GM21447 (cell line): ENCODE data around the gene PRKD1.

Experiments
- ATAC-seq: cut with Tn5 transposase; IDR thresholded peaks from one replicate; pipeline ENCODE4 v1.9.1; 2021; ENCODE audit not compliant: unreplicated experiment

The PRKD1 gene

DNA sequence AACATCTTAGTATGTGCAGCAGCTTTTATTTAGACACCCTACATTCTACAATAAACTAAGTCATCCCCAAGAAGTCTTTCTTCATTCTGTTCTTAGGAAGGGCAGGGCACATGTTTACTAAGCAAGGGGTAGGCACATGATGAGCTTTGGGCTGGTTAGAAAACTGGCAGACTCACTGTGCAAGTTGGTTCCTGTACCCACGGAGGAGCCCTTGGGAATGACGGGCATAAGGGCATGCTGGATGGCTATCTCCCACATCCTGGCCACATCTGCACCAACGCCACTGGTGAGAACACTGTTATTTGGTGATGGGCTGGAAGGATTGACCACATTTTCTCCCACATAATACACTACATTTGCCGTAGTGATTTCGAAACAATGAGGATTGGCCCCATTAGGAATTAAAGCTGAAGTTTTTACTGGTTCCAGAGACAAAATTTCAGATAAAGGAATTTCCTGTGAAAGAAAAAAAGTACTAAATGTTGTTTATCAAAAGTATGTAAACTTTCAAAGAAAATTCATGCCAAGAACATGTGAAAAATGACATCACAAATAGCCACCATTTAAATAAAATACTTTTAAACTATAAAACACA is 297.0 kb downstream of the PRKD1 start:
- ATAC-seq: no peak

DNA sequence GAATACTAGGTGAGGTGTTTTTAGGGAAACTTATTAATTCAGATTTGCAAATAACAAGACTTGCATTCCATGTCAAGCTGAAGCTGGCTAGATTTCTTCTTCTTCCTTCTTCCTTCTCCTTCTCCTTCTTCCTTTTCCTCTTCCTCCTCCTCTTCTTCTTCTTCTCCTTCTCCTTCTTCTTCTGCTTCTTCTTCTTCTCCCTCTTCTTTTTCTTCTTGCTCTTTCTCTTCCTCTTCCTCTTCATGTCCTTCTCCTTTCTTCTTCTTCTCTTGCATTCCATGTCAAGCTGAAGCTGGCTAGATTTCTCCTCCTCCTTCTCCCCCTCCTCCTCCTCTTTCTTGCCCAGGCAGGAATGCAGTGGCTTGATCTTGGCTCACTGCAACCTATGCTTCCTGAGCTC is 297.8 kb downstream of the PRKD1 start:
- ATAC-seq: no peak

DNA sequence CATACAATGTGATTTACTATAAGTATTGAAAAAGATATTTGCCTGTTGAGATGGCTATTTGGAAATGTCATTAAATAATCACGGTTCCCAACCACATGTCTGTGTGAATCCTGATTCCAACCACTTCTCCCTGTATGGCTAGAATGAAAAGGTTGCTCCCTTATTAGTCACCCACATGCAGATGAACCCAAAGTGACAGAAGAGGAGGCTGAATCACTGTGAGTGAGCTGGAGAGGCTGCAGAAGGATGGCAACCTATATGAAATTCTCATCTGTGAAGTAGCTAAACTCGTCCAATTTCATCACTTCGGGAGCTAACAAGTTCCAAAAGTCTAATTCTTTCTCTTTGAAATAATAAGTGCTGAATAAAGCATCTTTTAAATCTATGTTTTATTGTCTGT is 300.5 kb downstream of the PRKD1 start:
- ATAC-seq: no peak

DNA sequence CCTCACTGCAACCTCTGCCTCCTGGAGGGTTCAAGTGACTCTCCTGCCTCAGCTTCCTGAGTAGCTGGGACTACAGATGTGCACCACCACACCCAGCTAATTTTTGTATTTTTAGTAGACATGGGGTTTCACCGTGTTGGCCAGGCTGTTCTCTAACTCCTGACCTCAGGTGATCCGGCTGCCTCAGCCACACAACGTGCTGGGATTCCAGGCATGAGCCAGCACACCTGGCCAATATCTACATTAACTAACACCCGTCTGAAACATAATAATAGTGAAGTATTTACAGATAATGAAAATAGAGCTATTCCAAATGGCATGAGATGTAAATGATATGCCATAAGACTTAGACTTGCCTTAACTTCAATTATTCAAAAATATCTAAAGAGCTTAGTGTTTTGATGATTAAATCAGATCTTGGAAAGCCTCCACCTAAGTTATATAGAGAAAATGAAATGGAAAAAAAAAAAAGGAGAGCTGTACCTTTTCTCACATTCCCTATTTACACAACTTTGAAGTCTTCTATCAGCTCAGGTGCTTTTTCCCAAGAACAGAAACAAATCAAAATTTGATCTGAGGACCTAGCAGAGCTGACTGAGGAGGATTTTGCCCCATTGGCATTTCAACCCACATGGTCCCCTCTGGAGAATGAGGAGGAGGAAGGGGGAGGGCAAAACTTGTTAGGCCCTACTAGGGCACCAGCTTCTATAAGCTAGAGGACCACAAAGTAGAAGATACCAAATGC is 309.2 kb downstream of the PRKD1 start:
- no peak for ATAC-seq

DNA sequence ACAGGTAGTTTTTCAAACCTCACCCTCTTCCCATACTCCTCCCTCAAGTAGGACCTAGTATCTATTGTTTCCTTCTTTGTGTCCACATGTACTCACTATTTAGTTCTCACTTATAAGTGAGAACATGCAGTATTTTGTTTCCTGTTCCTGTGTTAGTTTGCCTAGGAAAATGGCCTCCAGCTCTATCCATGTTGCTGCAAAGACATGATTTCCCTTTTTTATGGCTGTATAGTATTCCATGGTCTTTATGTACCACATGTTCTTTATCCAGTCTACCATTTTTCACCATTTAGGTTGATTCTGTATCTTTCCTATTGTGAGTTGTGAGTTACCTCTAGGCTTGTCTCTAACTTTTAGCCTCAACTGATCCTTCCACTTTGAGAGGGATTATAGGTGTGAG is 310.7 kb downstream of the PRKD1 start:
- ATAC-seq: no peak

DNA sequence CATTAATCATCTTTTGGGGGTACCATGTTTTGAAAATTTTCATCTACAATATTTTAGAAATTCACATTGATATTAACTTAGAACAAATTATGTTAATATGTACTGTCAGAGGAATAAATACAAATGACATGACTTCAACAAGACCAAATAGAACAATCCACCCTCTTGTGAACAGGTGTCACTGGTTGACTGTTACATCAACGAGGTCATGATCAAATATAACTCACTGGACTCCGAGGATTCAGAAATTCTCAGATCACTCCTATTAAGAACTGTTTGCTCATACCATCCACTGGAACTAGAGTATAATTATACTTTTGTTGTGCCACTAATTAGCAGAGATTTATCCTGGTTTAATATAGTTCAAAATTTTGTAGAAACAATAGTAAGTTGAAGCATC is 318.8 kb downstream of the PRKD1 start:
- no peak for ATAC-seq

DNA sequence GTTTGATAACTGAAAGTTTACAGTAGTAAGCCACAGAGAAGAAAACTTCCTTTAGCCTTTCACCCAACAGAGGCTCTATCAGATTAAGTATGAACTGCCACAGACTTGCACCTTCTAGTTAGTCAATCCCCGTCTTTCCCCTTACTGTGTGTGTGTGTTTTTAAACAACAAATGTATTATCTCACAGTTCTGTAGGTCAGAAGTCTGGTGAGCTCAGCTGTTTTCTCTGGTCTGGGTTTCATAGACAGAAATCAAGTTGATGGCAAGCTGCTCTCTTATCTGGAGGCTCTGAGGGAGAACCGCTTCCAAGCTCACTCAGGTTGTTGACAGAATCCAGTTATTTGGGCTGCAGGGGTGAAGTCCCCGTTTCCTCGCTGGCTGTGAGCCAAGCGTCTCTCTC is 320.5 kb downstream of the PRKD1 start:
- no peak for ATAC-seq

DNA sequence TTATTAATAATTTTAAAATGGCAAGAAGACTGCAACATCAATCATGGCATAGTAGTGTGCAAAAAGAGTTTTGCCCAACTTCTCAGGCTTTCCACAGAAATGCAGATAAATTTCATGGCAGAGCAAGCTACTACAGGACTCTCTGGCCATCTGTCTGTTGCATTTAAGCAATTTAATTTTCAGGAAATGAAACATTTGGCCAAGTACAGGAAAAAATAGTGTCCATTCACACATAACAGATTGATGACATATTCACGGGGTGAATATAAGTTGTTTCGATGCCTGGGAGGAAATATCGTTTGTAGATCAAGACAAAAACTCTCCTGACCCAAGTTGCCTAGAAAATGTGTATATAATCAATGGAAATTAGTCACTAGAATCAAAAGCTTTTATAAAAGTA is 324.0 kb downstream of the PRKD1 start:
- no peak for ATAC-seq

DNA sequence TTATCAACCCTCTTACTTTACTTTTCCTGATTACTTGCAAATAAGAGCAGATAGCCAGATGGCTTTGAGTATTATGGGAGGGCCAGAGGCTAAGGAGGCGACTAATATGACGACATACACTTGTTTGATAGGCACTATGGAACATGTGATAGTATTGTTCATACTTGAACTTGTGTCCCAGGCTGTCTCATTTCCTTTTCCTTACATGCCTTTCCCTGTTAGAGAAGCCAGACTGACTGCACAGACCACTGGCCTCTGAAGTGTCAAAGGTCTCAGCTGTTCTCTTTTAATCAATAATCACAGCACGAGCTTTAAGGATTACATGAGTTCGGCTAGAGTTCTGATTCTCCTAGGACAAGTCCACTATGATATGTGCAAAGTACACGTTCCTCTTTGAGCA is 326.0 kb downstream of the PRKD1 start:
- no peak for ATAC-seq

DNA sequence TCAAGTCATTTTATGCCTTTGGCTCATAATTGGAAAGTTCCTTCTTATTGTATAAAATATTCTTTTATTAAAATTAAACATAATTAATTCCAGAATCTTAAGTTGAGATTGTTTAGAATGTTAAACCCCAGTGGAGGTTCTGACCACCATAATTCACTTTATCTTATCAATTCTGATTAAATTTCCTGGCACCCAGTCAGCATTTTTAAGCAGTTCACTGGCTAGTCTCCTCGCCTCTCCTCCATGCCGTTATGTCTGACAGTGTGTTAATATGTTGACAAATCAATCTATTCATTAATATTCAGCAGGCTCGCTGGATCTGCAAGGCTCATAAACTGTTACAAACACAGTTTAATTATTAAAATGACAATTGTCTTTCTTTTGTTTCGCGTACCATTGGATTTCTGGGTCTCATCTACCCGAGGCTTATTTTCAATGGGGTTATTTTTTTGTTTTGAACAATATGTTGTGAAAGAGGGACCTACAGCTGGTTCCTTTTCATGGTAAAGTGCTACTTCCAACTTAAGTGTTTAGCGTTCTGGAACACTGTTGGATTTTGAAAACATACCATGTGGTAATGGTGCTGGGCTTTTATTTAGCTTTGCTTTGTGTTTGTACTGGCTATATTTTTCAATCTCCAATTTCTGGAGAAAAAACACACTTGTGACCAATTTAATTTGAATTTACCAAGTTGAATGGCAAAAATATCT is 339.7 kb downstream of the PRKD1 start:
- ATAC-seq: no peak

DNA sequence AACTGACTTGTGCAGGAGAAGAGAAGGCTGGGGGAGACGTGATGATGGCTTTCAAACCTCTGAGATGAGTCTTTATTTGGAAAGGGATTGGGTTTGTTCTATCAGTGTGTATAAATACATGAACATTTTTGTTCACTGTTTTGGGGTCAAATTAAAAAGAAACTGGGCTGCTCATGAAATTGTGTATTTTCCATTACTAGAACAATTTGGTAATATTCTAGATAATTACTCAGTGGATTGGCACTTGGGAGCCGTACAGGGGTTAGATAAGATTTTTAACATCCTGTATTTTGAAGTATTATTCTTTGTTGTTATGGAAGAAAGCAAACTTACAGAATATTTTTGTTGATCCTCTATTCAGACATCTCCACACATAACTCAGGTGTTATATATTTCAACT is 340.6 kb downstream of the PRKD1 start:
- ATAC-seq: no peak

DNA sequence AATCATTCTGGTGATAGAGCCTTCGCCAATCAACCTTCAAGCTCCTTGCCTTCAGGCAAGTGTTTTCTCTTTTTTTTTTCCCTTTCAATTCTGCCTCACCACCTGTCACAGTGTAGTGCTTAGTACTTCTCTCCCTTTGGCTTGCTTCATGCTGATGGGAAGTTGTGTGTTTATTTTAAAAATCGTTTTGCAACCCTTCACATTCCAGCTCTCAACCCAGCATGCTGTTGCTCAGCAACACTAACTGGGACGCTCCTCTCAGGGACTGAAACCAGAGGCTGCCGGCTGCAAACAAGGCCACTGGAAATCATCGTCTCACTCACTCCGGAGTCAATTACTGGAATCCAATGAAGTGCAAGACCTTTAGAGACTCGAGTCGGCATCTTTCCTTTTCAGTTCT is 342.7 kb downstream of the PRKD1 start:
- ATAC-seq: no peak

DNA sequence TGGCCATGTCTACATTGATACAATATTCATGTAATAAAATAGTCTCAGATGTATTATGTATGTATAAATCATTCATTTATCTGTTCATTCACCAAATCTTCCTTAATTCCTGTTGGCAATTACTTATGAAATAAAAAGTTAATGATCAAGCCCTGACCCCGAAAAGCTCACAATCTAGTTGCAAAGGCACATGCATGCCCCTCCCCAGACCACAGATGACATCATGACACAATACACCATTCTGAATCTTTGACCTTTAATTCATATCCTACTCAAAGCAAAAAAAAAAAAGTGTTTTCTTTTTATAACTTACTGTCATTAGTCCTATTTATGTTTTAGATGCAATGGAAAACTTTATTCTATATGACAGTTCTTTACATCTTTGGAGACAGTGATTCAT is 346.9 kb downstream of the PRKD1 start:
- no peak for ATAC-seq

DNA sequence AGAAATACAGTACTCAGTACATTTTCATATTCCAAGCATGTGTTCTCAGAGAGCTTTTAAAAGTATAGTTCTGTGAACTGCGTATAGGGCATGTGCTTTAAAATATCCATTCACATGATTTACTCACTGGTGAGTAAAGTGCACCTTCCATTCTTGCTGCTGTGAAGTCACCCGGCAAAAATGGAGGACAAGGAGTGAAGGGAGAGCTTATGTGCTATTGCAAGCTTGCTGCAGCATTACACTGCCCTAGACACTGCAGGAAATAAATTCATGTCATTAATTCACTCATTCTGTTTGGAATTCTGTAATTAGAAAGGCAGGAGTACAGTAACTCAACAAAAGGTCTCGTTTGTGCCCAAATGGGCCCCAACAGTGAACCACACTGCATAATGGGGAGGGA is 347.8 kb downstream of the PRKD1 start:
- ATAC-seq: no peak

DNA sequence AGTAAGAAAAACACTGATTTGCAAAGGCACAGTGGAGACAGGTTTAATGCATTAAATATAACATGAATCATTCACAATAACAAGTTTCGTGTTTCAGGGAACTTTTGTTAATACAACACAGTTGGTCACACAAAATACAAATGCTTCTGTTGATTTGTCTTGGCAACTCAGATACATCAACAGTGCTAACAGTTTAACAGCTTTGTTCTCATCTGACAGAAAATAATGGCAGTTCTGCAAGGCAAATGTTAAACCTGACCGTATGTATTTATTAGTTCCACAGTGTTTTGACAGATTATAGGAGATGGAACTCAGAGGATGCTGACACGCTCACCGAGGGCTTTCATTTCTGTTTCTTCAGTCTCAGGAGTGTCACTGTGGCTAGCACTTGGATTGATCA is 350.7 kb downstream of the PRKD1 start:
- no peak for ATAC-seq

DNA sequence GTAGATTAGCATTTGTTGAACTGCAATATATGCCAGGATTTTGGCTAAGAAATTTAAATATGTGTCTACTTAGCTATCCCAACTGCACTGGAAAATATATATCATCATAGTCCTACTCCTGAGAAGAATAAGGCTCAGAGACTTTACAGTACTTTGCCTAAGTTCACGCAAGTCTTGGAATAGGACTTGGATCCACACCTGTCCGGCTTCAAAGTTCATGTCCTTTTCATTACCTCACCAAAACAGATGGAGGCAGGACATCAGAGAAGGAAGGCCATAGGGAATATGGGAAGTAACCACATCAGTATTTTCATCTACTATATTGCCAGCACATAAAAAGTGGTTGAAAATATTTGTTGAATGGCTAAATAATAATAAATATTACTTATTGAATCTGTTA is 358.5 kb downstream of the PRKD1 start:
- ATAC-seq: no peak

DNA sequence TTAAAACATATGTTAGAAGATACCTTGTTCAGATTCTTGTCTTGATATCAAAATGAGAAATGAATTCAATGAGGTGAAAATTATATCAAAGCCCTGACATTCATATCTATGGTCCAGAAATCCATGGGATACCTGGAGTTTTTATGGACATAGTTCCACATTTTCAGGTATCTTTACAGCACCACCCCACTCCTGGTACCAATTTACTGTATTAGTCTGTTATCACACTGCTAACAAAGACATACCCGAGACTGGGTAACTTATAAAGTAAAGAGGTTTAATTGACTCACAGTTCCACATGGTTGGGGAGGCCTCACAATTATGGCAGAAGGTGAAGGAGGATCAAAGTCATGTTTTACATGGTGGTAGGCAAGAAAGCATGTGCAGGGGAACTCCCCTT is 361.5 kb downstream of the PRKD1 start:
- ATAC-seq: no peak

DNA sequence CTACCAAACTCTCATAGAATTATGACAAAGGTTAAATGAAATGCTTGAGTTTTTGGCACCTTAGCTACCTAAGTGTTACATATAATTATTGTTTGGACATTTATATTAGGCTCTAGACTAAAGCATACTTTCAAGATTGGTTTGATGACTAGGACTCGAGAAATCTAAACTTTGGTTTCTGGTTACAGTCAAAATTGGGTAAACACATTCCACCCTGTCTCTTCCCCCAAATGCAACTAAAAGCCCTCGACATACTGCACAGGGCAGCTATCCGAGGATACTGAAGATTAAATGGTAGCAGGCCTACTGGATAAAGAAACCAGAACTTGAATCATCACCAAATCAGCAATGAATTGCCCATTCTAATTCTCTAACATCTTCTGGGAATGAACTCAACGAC is 369.1 kb downstream of the PRKD1 start:
- no peak for ATAC-seq

DNA sequence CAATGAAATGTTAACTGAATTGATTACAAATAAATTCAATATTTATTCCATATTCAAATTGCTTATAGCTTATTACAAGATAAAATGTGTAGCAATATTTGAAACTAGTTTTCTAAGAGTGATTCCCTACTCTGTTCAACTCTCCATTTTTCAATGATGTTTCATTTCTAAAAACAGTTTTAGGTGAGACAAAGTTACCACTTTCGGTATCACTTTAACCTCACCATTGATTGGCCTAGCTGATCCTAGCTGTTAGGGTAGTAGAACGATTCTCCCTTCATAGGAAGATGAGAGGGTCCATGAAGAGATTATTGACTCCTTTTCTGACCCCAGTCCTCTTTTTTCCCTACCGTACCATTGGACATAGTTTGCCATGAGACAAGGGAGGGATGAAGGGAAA is 373.3 kb downstream of the PRKD1 start:
- no peak for ATAC-seq

DNA sequence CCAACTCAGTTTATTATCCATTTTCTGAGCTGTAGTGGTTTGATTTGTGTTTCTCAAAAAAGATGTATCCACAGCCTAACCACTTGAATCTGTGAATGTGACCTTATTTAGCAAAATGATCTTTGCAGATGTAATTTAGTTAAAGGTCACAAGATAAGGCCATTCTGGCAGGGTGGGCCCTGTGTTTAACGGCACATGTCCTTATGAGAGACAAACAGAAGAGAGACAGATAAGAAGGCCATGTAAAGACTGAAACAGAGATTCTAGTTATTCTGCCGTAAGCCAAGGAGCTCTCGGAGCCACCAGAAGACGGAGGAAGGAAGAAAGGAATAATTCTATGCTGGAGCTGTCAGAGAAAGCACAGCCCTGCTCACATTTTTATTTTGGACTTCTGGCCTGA is 374.2 kb downstream of the PRKD1 start:
- ATAC-seq: no peak

DNA sequence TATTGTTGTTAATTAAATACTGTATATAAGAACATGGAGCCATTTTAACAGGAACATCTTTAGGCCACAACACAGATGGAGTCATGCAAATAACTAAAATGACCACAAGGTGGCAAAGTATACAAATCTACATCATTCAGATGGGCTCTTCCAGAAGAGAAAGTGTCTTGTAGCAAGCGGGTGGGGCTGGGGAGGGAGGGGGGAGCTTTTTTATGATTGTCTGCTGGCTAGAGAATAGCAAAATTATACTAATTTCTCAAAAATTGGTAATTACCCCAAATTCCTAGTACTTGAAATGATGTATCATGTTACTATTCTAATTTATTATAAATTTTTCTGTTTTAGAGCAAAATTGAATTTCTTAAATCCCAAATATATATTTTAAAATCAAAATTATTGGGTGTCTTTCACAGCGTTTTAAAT is 378.7 kb downstream of the PRKD1 start:
- peak; percentile 73 for ATAC-seq

DNA sequence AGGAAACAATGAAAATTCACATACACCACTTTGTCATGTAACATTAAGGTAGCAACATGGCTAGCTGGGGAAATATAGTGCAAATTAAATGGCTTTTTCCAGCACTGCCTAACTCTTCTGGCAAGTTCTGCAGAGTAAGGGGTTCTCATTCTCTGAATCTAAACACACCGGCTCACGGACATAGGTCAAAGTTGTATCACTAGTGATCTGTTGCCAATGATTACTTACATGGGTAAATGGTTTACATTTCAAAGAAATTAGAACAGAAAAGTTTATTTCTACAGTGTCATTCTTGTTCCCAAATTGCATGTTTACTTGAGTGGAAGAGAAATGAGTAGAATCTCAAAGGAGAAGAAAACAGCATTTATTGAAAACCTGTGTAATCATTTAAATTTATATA is 381.9 kb downstream of the PRKD1 start:
- no peak for ATAC-seq
